Activated CD4-positive, alpha-beta T cell treated with anti-CD3 and anti-CD28 coated beads, Interleukin-2, amount 10 ng/mL, durations not matched to agents 24 days and 14 days (primary cell): ENCODE measurements around the gene BID. TPM values are rescaled to one million over a fixed set of nuclear protein-coding genes. Genes with fewer than 3 reads are reported as not detected.

Experiments used
- DNase-seq: peaks from one replicate; pipeline ENCODE4 v3.0.0; 2022
- H3K27ac Mint-ChIP-seq: one replicate; pipeline ENCODE4 v1.8.0; 2022; ENCODE audit warnings: mild to moderate bottlenecking, mixed read lengths
- H3K27me3 Mint-ChIP-seq: one replicate; pipeline ENCODE4 v1.8.0; 2022; ENCODE audit warnings: mixed read lengths
- H3K36me3 Mint-ChIP-seq: one replicate; pipeline ENCODE4 v1.8.0; 2022; ENCODE audit warnings: low read depth, mild to moderate bottlenecking, mixed read lengths
- H3K4me1 Mint-ChIP-seq: one replicate; pipeline ENCODE4 v1.8.0; 2021; ENCODE audit warnings: mixed read lengths
- H3K4me3 Mint-ChIP-seq: one replicate; pipeline ENCODE4 v1.8.0; 2022; ENCODE audit warnings: mild to moderate bottlenecking, moderate library complexity, mixed read lengths
- H3K9me3 Mint-ChIP-seq: one replicate; pipeline ENCODE4 v1.8.0; 2021; ENCODE audit warnings: mixed read lengths
- intact Hi-C: fragments of 100-400 bp; cut with micrococcal nuclease; formaldehyde crosslinking; loops from one replicate; pipeline ENCODE4 v1.15.1; 2023
- total RNA-seq: library from RNA; stranded (reverse); gene quantifications from 2 replicates; pipeline ENCODE4 v1.2.3, GENCODE V29; 2022

Gene BID
- total RNA-seq, 1 donor from 2014 or later = 18.0 TPM

DNA sequence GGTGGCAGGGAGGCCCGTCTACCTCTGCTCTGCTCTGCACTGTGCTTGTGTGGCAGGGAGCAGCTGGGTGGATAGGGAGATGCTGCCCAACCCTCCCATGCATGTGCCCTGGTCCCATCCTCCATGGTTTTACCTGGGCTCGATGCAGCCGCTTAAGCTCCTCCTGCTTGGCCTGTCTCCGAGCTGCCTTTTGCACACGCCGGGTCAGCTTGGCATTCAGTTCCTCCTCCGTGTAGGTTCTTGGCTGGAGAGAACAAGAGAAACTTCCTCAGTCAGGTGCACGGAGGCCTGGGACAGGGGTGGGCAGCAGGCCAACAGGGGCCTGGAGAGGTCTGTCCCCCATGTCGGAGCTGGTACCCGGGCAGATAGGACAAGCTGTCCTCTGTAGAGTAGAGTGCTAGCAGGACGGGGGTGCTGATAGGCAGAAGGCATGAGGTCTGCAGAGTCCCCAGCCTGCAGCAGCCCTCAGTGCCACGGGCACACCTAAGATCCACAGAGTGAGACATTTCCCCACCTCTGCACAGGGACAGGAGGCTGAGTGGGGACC, 36.4 kb upstream of the BID start:
- Mint-ChIP-seq H3K9me3 (no peaks in the 10 kb centered on the region), H3K27me3 (no peaks in the 10 kb centered on the region), H3K27ac (no peak overlapping the region), H3K4me1 (no peaks in the 10 kb centered on the region), H3K4me3 (no peak overlapping the region), H3K36me3 (peaks cover 3% of the 10 kb centered on the region)
- intact Hi-C loops = no loop called here
- no peak for DNase-seq

DNA sequence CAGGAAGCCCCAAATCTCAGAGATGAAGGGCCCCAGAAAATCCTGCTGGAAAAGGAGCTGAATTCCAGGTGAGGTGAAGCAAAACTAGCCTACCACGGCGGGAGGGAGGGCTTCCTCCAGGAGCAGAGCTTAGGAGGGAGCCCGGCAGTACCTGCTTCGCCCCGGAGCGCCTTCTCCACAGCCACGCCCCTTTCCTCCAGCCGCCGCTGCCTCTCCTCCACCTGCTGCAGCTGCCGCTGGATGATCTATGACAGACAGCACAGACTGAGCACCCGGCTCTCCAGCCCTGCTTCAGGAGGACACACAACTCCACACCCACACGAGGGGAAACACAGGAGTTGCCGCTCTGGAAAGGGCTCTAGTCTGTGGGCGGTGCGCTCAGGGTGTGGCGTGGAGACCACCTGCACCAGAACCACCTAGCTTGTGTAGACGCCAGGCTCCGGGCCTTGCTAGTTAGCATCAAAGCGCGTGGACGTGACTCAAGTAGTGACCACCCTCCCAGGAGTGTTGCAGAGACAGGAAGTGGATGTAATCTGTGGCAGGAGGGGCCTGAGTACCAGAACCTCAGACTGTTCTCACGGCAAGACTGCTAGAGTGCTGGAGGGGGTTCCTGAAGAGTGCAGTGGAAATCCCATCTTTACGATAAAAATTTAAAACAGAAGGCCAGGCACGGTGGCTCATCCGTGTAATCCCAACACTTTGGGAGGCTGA, 34.6 kb upstream of the BID start:
- Mint-ChIP-seq H3K27ac (no peak overlapping the region), H3K9me3 (no peaks in the 10 kb centered on the region), H3K4me3 (no peak overlapping the region), H3K27me3 (no peaks in the 10 kb centered on the region), H3K36me3 (peaks cover 2% of the 10 kb centered on the region), H3K4me1 (no peaks in the 10 kb centered on the region)
- no peak for DNase-seq
- intact Hi-C loops = no loop called here

DNA sequence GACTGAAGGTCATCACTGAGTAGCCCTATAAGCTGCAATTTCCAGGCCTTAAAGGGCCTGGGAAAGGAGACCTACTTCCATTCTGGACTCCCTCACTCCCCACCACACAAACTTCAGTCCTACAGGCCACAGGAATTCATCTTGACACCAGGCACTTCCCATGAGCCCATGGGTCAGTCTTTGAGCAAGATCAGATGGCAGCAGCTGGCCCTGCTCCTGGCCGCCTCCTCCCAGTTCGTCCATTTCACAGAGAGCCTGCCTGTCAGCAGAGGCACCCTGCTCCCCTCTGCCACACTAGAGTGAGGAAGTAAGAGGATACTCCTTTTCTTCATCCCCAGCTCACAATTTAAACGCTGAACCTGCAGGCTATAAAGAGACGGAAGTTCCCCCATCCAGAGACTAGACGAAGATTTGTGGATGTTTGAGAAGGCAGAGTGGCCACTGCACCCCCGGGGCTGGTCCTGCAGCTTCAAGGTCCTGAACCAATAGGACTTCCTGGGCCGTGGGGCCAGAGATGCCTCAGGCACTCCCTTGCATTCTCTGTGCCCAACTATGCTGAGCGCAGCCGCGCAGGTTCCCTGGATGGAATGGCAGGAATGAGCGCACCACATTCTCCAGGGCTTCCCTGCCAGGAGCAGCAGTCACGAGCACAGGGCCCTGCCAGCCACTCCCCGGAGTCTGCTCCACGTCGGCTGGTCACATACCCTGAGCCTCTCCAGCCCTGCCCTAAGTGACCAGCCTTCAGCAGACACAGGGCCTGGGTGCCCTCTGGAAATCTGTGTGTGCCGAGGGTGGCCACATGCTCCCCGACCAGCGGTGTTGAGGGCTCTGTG, 33.5 kb upstream of the BID start:
- intact Hi-C loops = no loop called here
- no peak for DNase-seq
- Mint-ChIP-seq H3K9me3 (no peaks in the 10 kb centered on the region), H3K36me3 (peaks cover 2% of the 10 kb centered on the region), H3K4me1 (no peaks in the 10 kb centered on the region), H3K4me3 (no peak overlapping the region), H3K27ac (no peak overlapping the region), H3K27me3 (no peaks in the 10 kb centered on the region)

DNA sequence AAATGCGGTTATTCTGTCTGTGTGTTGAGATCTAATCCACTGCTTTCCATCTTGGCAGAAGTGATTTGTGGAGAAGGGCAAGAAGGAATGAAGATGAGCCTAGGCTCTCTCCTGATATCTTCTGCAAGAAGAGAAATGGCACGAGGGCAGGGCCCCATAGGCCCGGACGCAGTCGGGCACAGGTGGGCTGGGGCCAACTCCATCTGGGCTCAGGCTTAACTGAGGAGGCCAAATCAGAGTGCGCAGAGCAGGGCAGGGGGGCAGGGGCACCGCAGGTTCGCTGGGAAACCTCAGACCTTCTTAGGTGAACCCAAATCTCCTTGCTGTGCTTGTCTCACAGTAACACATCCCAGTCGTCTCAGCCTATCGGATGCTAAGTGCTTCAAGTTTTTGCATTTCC, 32.8 kb upstream of the BID start:
- no peak for DNase-seq
- intact Hi-C loops = no loop called here
- Mint-ChIP-seq H3K27ac (no peak overlapping the region), H3K27me3 (no peaks in the 10 kb centered on the region), H3K4me1 (no peaks in the 10 kb centered on the region), H3K4me3 (no peak overlapping the region), H3K36me3 (peaks cover 2% of the 10 kb centered on the region), H3K9me3 (no peaks in the 10 kb centered on the region)

DNA sequence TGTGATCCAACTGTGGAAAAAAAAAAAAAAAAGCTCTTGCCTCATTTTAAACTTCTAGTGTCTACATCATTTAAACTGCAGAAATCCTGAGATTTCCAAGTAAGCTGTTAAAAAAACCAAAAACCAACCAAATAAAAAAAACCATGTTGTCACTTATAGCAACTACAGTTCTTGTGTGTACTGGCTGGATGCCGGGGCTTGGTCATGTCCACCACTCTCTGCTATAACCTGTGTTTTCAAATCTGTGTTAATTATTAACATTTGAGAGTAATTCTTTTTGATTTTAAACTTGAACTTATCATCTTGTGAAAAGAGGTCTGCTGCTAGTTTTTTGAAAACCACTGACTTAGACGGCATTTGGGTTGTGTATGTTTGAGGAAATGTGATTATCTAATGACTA, 32.2 kb upstream of the BID start:
- intact Hi-C loops = no loop called here

DNA sequence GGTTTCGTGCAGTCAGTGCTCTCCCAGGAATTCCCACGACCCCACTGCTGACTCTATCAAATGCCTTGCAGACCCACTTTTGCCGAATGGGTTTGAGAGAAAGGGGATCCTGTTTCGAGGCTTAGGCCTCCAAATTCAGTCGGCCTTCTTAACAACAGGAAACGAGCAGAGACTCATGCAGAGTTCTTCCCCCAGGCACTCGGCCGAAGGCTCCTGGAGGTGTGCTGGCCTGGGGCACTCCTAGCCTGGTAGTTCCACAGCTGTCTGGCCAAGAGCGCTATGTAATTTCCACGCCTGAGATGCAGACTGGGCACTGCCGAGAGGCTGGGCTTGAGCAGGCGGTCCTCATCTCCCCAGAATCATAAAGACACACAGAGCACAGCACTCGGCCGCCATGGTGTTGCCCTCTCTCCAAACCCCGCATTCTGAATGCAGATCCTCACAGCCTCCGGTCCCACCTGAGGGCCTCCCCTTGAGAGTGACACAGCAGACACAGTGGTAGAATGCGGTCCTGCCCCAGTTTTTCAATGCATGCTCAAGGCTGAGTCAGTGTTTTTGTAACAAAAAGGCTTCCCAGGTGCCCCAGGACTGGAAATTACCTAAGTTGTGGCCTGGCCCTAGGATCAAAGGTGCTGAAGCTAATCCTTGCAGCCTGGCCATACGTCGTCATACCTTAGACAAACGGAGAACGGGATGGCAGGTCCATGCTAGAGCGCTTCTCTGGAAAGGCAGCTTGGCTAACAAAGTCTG, 30.2 kb upstream of the BID start:
- intact Hi-C loops = no loop called here

More for the DNA sequence above, 32.2 kb upstream of the BID start:
- Mint-ChIP-seq H3K4me1 (no peaks in the 10 kb centered on the region), H3K27ac (no peak overlapping the region), H3K27me3 (no peaks in the 10 kb centered on the region), H3K4me3 (no peak overlapping the region), H3K36me3 (peaks cover 2% of the 10 kb centered on the region), H3K9me3 (no peaks in the 10 kb centered on the region)
- DNase-seq = no peak

DNA sequence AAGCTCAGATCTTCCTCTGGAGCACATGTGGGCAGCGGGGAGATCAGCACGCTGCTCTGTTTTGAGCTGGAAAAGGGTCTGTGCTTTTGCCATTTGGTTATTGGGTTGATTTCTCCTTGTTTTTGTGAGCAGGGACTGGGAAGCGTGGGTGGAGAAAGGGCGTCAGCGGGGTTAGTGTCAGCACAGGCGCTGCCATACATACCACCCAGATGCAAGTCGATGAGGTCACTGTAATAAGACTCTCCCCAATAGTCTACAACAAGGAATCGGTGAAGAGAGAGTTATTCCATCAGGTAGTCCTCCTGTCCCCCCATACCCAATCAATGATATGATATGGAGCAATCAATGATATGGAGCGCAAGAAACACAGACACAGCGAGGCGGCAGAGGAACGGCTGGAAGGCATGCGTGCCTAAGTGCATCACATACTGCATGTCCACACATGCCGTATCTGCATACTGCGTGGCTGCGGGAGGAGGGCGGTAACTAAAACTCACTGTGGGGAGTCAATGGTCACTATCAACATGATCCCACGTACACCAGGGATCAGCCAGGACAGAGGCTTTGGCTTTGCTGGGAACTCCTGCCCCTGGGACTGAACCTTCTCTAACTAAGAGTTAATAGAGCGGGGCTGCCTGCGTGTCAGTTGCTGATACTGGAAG, 29.5 kb upstream of the BID start:
- Mint-ChIP-seq H3K27me3 (no peaks in the 10 kb centered on the region), H3K9me3 (no peaks in the 10 kb centered on the region)
- intact Hi-C loops = no loop called here

More for the DNA sequence above, 30.2 kb upstream of the BID start:
- H3K36me3 Mint-ChIP-seq = peaks cover 2% of the 10 kb centered on the region
- no peak overlapping the region for H3K4me3 Mint-ChIP-seq
- no peaks in the 10 kb centered on the region for H3K9me3 Mint-ChIP-seq
- DNase-seq = no peak
- no peaks in the 10 kb centered on the region for H3K27me3 Mint-ChIP-seq
- no peaks in the 10 kb centered on the region for H3K4me1 Mint-ChIP-seq
- H3K27ac Mint-ChIP-seq = no peak overlapping the region

DNA sequence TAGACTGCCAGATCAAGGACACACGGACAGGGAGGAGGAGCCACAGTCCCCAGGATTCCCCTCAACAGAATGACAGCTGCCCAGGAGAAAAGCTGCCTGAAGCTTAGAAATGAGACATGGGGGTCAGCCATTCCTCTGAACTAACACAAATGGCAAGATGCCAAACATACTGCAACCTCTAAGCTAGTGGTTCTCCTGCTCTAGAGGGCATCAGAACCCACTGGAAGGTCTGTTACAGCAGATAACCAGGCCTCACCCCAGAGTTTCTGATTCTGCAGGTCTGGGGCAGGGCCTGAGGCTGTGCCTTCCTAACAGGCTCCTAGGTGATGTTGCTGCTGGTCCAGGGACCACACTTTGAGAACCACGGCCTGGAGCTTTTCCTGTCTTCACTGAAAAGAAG, 28.6 kb upstream of the BID start:
- Mint-ChIP-seq H3K36me3 (peaks cover 2% of the 10 kb centered on the region), H3K4me1 (peaks cover 3% of the 10 kb centered on the region), H3K27me3 (no peaks in the 10 kb centered on the region), H3K9me3 (no peaks in the 10 kb centered on the region), H3K27ac (no peak overlapping the region), H3K4me3 (no peak overlapping the region)
- intact Hi-C loops = no loop called here
- no peak for DNase-seq

More for the DNA sequence above, 29.5 kb upstream of the BID start:
- DNase-seq = no peak
- Mint-ChIP-seq H3K27ac (no peak overlapping the region), H3K4me1 (no peaks in the 10 kb centered on the region), H3K4me3 (no peak overlapping the region), H3K36me3 (peaks cover 2% of the 10 kb centered on the region)

DNA sequence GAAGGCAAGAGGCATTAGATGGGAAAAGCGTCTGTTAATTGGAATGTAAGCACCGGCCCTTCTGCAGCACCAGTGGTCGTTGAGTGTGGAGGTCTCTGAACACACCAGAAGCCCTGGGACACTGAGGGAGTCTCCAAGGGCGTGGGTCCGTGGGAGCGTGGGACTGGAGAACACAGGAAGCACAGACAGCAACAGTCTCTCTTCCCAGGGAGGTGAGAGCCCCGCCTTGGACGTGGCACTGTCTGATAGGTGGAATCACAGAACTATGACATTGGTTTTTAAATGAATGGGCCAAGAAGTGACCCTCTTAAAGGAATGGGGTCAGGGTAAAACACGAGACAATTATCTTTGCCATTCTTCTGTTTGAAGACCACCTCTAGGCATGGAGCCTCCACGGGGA, 28.1 kb upstream of the BID start:
- Mint-ChIP-seq H3K27ac (no peak overlapping the region), H3K4me3 (no peak overlapping the region), H3K36me3 (peaks cover 2% of the 10 kb centered on the region), H3K9me3 (no peaks in the 10 kb centered on the region), H3K4me1 (peaks cover 3% of the 10 kb centered on the region), H3K27me3 (no peaks in the 10 kb centered on the region)
- intact Hi-C loops = no loop called here
- no peak for DNase-seq

DNA sequence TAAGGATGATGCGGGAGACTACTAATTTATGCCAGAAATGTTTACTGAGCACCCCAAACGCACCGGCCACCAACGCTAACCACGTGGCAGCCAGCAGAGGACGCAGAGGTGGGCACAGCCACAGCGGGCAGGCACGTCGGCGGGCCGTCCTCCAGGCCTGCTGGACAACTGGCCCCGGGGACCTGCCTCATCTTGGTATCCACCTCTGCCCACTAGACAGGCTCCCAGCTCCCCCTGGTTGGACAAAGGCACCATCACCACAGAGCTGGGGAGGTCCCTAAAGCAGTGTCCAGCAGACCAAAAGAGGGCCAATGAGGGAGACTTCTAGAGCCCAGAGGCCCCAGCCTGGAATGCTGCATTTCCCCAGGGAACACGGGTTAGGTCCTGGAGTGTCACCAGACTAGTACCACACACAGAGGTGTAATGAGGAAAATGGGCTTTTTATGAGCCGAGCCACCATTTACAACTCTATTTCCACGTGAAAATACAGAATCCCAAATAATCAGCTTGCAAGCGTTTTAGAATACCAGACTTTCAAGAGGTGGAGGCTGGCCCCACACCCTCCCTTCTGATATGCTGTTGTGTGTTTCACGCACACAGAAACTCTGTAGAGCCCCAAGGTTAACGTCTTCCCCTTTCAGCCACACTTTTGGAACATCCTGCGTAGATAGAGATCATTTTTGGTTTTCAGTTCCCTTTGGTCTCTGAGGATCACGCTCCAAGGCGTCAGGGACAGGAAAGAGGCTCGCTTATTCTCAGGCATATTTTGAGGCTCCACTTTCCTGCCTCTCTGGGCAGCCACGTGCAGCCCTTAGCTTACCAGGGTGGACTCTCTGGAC, 23.7 kb upstream of the BID start:
- H3K4me3 Mint-ChIP-seq = no peak overlapping the region
- H3K9me3 Mint-ChIP-seq = no peaks in the 10 kb centered on the region
- no peak for DNase-seq
- peaks cover 2% of the 10 kb centered on the region for H3K36me3 Mint-ChIP-seq
- no peak overlapping the region for H3K27ac Mint-ChIP-seq
- H3K4me1 Mint-ChIP-seq = peaks cover 3% of the 10 kb centered on the region
- intact Hi-C loops = no loop called here
- no peaks in the 10 kb centered on the region for H3K27me3 Mint-ChIP-seq

DNA sequence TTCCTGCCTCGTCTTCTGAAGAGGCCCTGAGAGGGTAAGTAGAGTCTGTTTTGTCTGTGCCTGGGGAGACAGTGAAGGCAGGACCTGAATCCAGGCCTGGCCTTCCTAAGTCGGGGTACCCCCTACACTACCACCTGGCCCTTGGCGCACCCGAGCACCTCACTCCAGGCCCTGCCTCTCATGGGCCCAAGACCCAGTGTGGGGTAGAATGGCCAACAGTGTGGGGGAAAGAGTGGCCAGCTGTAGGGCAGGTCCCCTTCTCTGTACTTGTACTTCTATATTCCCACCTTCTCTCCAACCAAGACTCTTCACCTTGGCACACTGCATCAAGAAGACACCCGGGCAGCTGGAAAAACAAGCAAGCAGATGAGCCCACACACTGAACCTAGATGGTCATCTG, 22.4 kb upstream of the BID start:
- no peak for DNase-seq
- Mint-ChIP-seq H3K9me3 (no peaks in the 10 kb centered on the region), H3K27ac (no peak overlapping the region), H3K27me3 (no peaks in the 10 kb centered on the region), H3K36me3 (peaks cover 2% of the 10 kb centered on the region), H3K4me3 (no peak overlapping the region), H3K4me1 (peaks cover 3% of the 10 kb centered on the region)
- intact Hi-C loops = no loop called here

DNA sequence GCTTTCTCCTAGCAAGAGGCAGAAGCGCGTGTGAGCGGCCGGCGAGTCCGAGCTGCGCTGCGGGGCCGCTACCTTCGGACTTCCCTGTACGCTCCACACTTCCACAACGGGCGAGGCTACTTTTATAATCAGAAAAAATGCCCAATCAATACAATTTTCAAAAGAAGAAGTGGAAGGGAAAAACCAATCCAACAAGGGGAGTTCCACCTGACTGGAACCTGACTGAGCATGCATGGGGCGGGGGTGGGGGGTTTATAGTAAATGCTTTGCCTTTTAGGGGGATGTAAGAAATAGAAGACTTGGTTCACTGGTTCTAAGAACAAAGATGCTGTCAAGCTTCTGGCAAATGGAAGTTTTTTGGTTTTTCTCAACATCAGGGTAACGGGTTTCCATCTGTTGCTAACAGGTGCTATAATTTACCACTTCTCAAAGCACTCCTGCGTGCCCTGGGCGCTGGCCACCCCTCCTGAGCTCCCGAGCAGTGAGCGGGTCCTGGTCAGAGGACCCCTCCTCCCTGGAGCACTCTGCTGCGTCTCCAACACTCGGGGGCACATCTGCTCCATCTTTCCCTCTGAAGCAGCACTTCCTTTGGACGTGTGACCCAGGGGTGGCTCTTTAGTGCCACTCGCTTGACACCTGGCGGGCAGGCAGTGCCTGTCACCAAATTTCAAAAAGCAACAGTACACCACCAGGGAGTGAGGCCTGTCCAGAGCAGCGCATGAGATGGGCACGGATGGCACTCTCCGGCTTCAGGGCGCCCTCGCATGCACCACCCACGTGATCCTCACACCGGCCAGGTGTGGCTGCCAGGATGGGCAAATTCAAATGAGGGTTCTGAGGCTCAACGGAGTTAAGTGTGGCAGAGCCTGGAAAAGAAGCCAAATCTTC, 21.6 kb upstream of the BID start:
- Mint-ChIP-seq H3K4me3 (no peak overlapping the region), H3K27ac (no peak overlapping the region), H3K27me3 (no peaks in the 10 kb centered on the region), H3K4me1 (peaks cover 3% of the 10 kb centered on the region), H3K9me3 (no peaks in the 10 kb centered on the region), H3K36me3 (peaks cover 4% of the 10 kb centered on the region)
- DNase-seq = no peak
- intact Hi-C loops = no loop called here
